A549 (cell line): ENCODE data around the gene DAGLA.

Source experiments
- CHD4 ChIP-seq: fragments of 200-600 bp; sonication (generic); IDR thresholded peaks from 2 replicates; pipeline ENCODE4 v1.6.1; 2016; ENCODE audit warnings: antibody characterized with exemption, mild to moderate bottlenecking, borderline replicate concordance
- EP300 ChIP-seq, 2 experiments: fragments of >200 bp; sonication (Bioruptor Twin); formaldehyde crosslinking; IDR thresholded peaks; 2 replicates in 1 of 2; 3 replicates in 1 of 2; pipeline ENCODE4 v1.6.1; 2016 to 2017
- ESRRA ChIP-seq: fragments of 150-350 bp; IDR thresholded peaks from 2 replicates; pipeline ENCODE4 v1.6.1; 2014; ENCODE audit warnings: mild to moderate bottlenecking, low read length, borderline replicate concordance
- KDM5A ChIP-seq: fragments of 200-600 bp; sonication (generic); IDR thresholded peaks from 2 replicates; pipeline ENCODE4 v1.6.1; 2016; ENCODE audit warnings: antibody characterized with exemption, mild to moderate bottlenecking
- POLR2A ChIP-seq: IDR thresholded peaks from 2 replicates; pipeline ENCODE4 v1.6.1; 2012; ENCODE audit warnings: mild to moderate bottlenecking, low read length
- RAD21 ChIP-seq, 2 experiments: fragments of >200 bp in 1 of 2; sonication (Bioruptor Twin) in 1 of 2; formaldehyde crosslinking in 1 of 2; IDR thresholded peaks in 1 of 2; conservative IDR thresholded peaks in 1 of 2; 2 replicates in 1 of 2; 3 replicates in 1 of 2; pipeline ENCODE4 v1.6.1; 2012 to 2018; ENCODE audit warnings: inconsistent platforms in 1 of 2
- SMC3 ChIP-seq: fragments of >200 bp; sonication (Bioruptor Twin); formaldehyde crosslinking; IDR thresholded peaks from 3 replicates; pipeline ENCODE4 v1.6.1; 2018; ENCODE audit warnings: inconsistent platforms
- SREBF2 ChIP-seq: fragments of 450-650 bp; IDR thresholded peaks from 2 replicates; pipeline ENCODE4 v1.6.1; 2014; ENCODE audit warnings: mild to moderate bottlenecking, moderate library complexity
- TP53 ChIP-seq: fragments of 250-450 bp; sonication (Bioruptor Pico); IDR thresholded peaks from 2 replicates; pipeline ENCODE4 v1.5.0; 2021; ENCODE audit warnings: mild to moderate bottlenecking, moderate library complexity
- TF ChIP-seq, protein P1 (sequence below): fragments of >200 bp; sonication (Bioruptor Twin); formaldehyde crosslinking; IDR thresholded peaks from 3 replicates; pipeline ENCODE4 v1.5.1; 2016
- TF ChIP-seq, protein P2 (sequence below): fragments of 200-600 bp; sonication (generic); IDR thresholded peaks from 2 replicates; pipeline ENCODE4 v1.6.1; 2016; ENCODE audit warnings: antibody characterized with exemption, mild to moderate bottlenecking, moderate library complexity
- TF ChIP-seq, protein P3 (sequence below): IDR thresholded peaks from 2 replicates; pipeline ENCODE4 v1.6.1; 2012
- TF ChIP-seq, protein P4 (sequence below): fragments of 450-650 bp; IDR thresholded peaks from 2 replicates; pipeline ENCODE4 v1.6.1; 2014; ENCODE audit warnings: antibody characterized with exemption

DNA sequence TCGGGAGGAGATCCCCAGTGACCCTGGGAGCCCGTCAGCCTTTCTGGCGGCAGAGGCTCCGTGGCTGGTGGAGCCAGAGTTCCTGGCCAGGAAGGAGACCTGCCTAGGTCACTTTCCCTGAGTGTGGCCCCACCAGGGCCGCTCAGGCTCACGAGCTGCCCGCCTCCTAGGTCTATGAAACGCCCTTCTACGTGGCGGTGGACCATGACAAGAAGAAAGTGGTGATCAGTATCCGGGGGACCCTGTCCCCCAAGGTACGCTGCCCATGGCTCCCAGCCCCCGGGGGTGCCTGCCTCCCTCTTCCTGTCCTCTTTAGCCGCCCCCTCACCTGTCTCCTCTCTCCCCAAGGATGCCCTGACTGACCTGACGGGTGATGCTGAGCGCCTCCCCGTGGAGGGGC is 55.2 kb downstream of the DAGLA start:
- TF ChIP-seq SREBF2: no peak
- TF ChIP-seq, protein P1, sequence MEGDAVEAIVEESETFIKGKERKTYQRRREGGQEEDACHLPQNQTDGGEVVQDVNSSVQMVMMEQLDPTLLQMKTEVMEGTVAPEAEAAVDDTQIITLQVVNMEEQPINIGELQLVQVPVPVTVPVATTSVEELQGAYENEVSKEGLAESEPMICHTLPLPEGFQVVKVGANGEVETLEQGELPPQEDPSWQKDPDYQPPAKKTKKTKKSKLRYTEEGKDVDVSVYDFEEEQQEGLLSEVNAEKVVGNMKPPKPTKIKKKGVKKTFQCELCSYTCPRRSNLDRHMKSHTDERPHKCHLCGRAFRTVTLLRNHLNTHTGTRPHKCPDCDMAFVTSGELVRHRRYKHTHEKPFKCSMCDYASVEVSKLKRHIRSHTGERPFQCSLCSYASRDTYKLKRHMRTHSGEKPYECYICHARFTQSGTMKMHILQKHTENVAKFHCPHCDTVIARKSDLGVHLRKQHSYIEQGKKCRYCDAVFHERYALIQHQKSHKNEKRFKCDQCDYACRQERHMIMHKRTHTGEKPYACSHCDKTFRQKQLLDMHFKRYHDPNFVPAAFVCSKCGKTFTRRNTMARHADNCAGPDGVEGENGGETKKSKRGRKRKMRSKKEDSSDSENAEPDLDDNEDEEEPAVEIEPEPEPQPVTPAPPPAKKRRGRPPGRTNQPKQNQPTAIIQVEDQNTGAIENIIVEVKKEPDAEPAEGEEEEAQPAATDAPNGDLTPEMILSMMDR: no peak
- TF ChIP-seq, protein P2, sequence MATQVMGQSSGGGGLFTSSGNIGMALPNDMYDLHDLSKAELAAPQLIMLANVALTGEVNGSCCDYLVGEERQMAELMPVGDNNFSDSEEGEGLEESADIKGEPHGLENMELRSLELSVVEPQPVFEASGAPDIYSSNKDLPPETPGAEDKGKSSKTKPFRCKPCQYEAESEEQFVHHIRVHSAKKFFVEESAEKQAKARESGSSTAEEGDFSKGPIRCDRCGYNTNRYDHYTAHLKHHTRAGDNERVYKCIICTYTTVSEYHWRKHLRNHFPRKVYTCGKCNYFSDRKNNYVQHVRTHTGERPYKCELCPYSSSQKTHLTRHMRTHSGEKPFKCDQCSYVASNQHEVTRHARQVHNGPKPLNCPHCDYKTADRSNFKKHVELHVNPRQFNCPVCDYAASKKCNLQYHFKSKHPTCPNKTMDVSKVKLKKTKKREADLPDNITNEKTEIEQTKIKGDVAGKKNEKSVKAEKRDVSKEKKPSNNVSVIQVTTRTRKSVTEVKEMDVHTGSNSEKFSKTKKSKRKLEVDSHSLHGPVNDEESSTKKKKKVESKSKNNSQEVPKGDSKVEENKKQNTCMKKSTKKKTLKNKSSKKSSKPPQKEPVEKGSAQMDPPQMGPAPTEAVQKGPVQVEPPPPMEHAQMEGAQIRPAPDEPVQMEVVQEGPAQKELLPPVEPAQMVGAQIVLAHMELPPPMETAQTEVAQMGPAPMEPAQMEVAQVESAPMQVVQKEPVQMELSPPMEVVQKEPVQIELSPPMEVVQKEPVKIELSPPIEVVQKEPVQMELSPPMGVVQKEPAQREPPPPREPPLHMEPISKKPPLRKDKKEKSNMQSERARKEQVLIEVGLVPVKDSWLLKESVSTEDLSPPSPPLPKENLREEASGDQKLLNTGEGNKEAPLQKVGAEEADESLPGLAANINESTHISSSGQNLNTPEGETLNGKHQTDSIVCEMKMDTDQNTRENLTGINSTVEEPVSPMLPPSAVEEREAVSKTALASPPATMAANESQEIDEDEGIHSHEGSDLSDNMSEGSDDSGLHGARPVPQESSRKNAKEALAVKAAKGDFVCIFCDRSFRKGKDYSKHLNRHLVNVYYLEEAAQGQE: no peak
- no peak for TF ChIP-seq ESRRA
- no peak for TF ChIP-seq POLR2A
- TF ChIP-seq, protein P3, sequence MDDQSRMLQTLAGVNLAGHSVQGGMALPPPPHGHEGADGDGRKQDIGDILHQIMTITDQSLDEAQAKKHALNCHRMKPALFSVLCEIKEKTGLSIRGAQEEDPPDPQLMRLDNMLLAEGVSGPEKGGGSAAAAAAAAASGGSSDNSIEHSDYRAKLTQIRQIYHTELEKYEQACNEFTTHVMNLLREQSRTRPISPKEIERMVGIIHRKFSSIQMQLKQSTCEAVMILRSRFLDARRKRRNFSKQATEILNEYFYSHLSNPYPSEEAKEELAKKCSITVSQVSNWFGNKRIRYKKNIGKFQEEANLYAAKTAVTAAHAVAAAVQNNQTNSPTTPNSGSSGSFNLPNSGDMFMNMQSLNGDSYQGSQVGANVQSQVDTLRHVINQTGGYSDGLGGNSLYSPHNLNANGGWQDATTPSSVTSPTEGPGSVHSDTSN: no peak
- no peak for TF ChIP-seq RAD21 (conservative IDR thresholded peaks at IDR 0.05 in 1 of 2, IDR thresholded peaks at IDR 0.05 in 1 of 2)
- no peak for TF ChIP-seq TP53 (CRISPR knock-in tag)
- TF ChIP-seq EP300 (IDR thresholded peaks at IDR 0.05): no peak
- TF ChIP-seq, protein P4, sequence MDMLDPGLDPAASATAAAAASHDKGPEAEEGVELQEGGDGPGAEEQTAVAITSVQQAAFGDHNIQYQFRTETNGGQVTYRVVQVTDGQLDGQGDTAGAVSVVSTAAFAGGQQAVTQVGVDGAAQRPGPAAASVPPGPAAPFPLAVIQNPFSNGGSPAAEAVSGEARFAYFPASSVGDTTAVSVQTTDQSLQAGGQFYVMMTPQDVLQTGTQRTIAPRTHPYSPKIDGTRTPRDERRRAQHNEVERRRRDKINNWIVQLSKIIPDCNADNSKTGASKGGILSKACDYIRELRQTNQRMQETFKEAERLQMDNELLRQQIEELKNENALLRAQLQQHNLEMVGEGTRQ: no peak
- TF ChIP-seq SMC3: no peak
- no peak for TF ChIP-seq CHD4
- TF ChIP-seq KDM5A: no peak
